Measurements from ENCODE around the gene FGD5.
"Not testable (repeated sequence)": the region's sequence is repeated elsewhere in the genome, so short reads cannot be mapped to it uniquely, and the experiment has no call there.

FGD5 gene

GRCh38 chr3:14803981-14804834 is 14.6 kb upstream of the FGD5 start:
- no peak for DNase-seq

- no peak for DNase-seq
Observed at GRCh38 chr3:14804835-14805780, 13.7 kb upstream of the FGD5 start.

GRCh38 chr3:14805961-14806537 is 12.7 kb upstream of the FGD5 start:
- no peak for DNase-seq

GRCh38 chr3:14806641-14807263 is 12.0 kb upstream of the FGD5 start:
- DNase-seq: no peak

- no peak for DNase-seq
Observed at GRCh38 chr3:14808025-14808424, 10.7 kb upstream of the FGD5 start.

GRCh38 chr3:14808502-14809266 is 10.1 kb upstream of the FGD5 start:
- DNase-seq: no peak

- not testable (repeated sequence) for DNase-seq
Observed at GRCh38 chr3:14809611-14810010, 9.2 kb upstream of the FGD5 start.

- DNase-seq: peak; percentile 74
Observed at GRCh38 chr3:14810070-14810791, 8.5 kb upstream of the FGD5 start.

- peak; percentile 76 for DNase-seq
Observed at GRCh38 chr3:14810801-14811661, 7.7 kb upstream of the FGD5 start.

- no peak for DNase-seq
Observed at GRCh38 chr3:14811684-14812083, 7.1 kb upstream of the FGD5 start.

GRCh38 chr3:14812196-14812790 is 6.5 kb upstream of the FGD5 start:
- DNase-seq: no peak

- no peak for DNase-seq
Observed at GRCh38 chr3:14814411-14814871, 4.3 kb upstream of the FGD5 start.

- DNase-seq: no peak
Observed at GRCh38 chr3:14816359-14816758, 2.4 kb upstream of the FGD5 start.

GRCh38 chr3:14819671-14820070 is 909 bp downstream of the FGD5 start:
- no peak for DNase-seq

GRCh38 chr3:14820156-14820555 is 1.4 kb downstream of the FGD5 start:
- DNase-seq: no peak

GRCh38 chr3:14821151-14821550 is 2.4 kb downstream of the FGD5 start:
- DNase-seq: no peak

GRCh38 chr3:14822134-14822533 is 3.4 kb downstream of the FGD5 start:
- DNase-seq: no peak

- no peak for DNase-seq
Observed at GRCh38 chr3:14822670-14823390, 4.1 kb downstream of the FGD5 start.

GRCh38 chr3:14823393-14823792 is 4.6 kb downstream of the FGD5 start:
- DNase-seq: no peak
